OCI-LY1 (cell line): ENCODE results near the gene SAMD3.

Experiments used
- H2AFZ ChIP-seq: fragments of 200-600 bp; sonication (generic), shearing (Covaris generic); 2 replicates; pipeline ENCODE4 v1.6.0; 2014; ENCODE audit warnings: antibody characterized with exemption, mild to moderate bottlenecking, low read length
- H3F3A ChIP-seq: fragments of 200-600 bp; sonication (generic), shearing (Covaris generic); 2 replicates; pipeline ENCODE4 v1.6.0; 2014; ENCODE audit warnings: mild to moderate bottlenecking, antibody characterized with exemption, low read length, moderate library complexity; ENCODE audit not compliant: insufficient read depth
- H3K27ac ChIP-seq: fragments of 200-600 bp; sonication (generic); 2 replicates; pipeline ENCODE4 v1.5.1; 2014; ENCODE audit warnings: low read length, mixed run types, mild to moderate bottlenecking, low read depth; ENCODE audit not compliant: poor library complexity, severe bottlenecking
- H3K27me3 ChIP-seq: fragments of 200-600 bp; sonication (generic); 2 replicates; pipeline ENCODE4 v1.6.0; 2014; ENCODE audit warnings: antibody characterized with exemption, mild to moderate bottlenecking, low read length, moderate library complexity; ENCODE audit not compliant: insufficient read depth
- H3K36me3 ChIP-seq: fragments of 200-600 bp; sonication (generic); 2 replicates; pipeline ENCODE4 v1.6.1; 2014; ENCODE audit warnings: mild to moderate bottlenecking, antibody characterized with exemption, low read length, moderate library complexity, mixed read lengths; ENCODE audit not compliant: insufficient read depth
- H3K4me1 ChIP-seq: fragments of 200-600 bp; sonication (generic); 2 replicates; pipeline ENCODE4 v1.5.1; 2014; ENCODE audit warnings: mild to moderate bottlenecking, low read length, moderate library complexity; ENCODE audit not compliant: insufficient read depth, severe bottlenecking
- H3K4me2 ChIP-seq: fragments of 200-600 bp; sonication (generic), shearing (Covaris generic); 2 replicates; pipeline ENCODE4 v1.6.1; 2014; ENCODE audit warnings: low read length
- H3K4me3 ChIP-seq: fragments of 200-600 bp; sonication (generic); 2 replicates; pipeline ENCODE4 v1.5.1; 2014; ENCODE audit warnings: low read length, low read depth, mild to moderate bottlenecking, mixed read lengths; ENCODE audit not compliant: poor library complexity, severe bottlenecking
- H3K79me2 ChIP-seq: fragments of 200-600 bp; shearing (Covaris generic); 2 replicates; pipeline ENCODE4 v1.6.1; 2016; ENCODE audit warnings: mixed run types, low read length, mixed read lengths; ENCODE audit not compliant: insufficient read depth
- H3K9ac ChIP-seq: fragments of 200-600 bp; sonication (generic), shearing (Covaris generic); 2 replicates; pipeline ENCODE4 v1.6.1; 2014; ENCODE audit warnings: mild to moderate bottlenecking, low read length, mixed read lengths
- H3K9me2 ChIP-seq: fragments of 200-600 bp; sonication (generic), shearing (Covaris generic); 2 replicates; pipeline ENCODE4 v1.6.1; 2014; ENCODE audit warnings: low read depth, mild to moderate bottlenecking, low read length, mixed read lengths
- H3K9me3 ChIP-seq: fragments of 200-600 bp; shearing (Covaris generic); 2 replicates; pipeline ENCODE4 v1.6.1; 2014; ENCODE audit warnings: low read length, mixed read lengths
- H4K20me1 ChIP-seq: fragments of 200-600 bp; sonication (generic), shearing (Covaris generic); 2 replicates; pipeline ENCODE4 v1.6.0; 2016; ENCODE audit warnings: mild to moderate bottlenecking, low read length; ENCODE audit not compliant: insufficient read depth
- CTCF ChIP-seq: fragments of 200-600 bp; sonication (generic), shearing (Covaris generic); IDR thresholded peaks from 2 replicates; pipeline ENCODE4 v1.5.1; 2017; ENCODE audit warnings: mild to moderate bottlenecking, antibody characterized with exemption, low read length, moderate library complexity, mixed read lengths
- EZH2 ChIP-seq: fragments of 200-600 bp; sonication (generic), shearing (Covaris generic); IDR thresholded peaks from 2 replicates; pipeline ENCODE4 v1.8.0; 2017; ENCODE audit warnings: borderline replicate concordance, mixed run types, mild to moderate bottlenecking, antibody characterized with exemption, low read length, moderate library complexity, mixed read lengths

SAMD3 gene

GRCh38 chr6:130158548-130158947 lies 64.2 kb downstream of the SAMD3 start:
- Histone ChIP-seq H4K20me1 (no peaks in the 10 kb centered on the region), H3K79me2 (no peaks in the 10 kb centered on the region), H3K27me3 (no peaks in the 10 kb centered on the region), H3K27ac (no peak overlapping the region), H3F3A (no peaks in the 10 kb centered on the region), H3K4me3 (no peak overlapping the region), H3K4me1 (no peaks in the 10 kb centered on the region), H3K9me2 (no peaks in the 10 kb centered on the region), H2AFZ (no peak overlapping the region), H3K36me3 (no peaks in the 10 kb centered on the region), H3K9me3 (peaks cover 2% of the 10 kb centered on the region; the same call in 1 of the 2 replicates), H3K9ac (no peak overlapping the region), H3K4me2 (no peak overlapping the region)
- TF ChIP-seq CTCF, result no peak
- TF ChIP-seq EZH2, result no peak

GRCh38 chr6:130158056-130158455 lies 64.7 kb downstream of the SAMD3 start:
- Histone ChIP-seq H3K9ac (no peak overlapping the region), H2AFZ (no peak overlapping the region), H3K9me2 (no peaks in the 10 kb centered on the region), H3K36me3 (no peaks in the 10 kb centered on the region), H3K4me2 (no peak overlapping the region), H3K79me2 (no peaks in the 10 kb centered on the region), H3K9me3 (peaks cover 2% of the 10 kb centered on the region; the same call in 1 of the 2 replicates), H3F3A (no peaks in the 10 kb centered on the region), H3K4me1 (no peaks in the 10 kb centered on the region), H4K20me1 (no peaks in the 10 kb centered on the region), H3K27me3 (no peaks in the 10 kb centered on the region), H3K4me3 (no peak overlapping the region), H3K27ac (no peak overlapping the region)
- TF ChIP-seq CTCF (no peak), EZH2 (no peak)

- H2AFZ ChIP-seq, result no peak overlapping the region
- no peaks in the 10 kb centered on the region for H3K36me3 ChIP-seq
- no peaks in the 10 kb centered on the region for H3K4me1 ChIP-seq
- no peaks in the 10 kb centered on the region for H3F3A ChIP-seq
- no peaks in the 10 kb centered on the region for H3K79me2 ChIP-seq
- H3K9me3 ChIP-seq, result peaks cover 2% of the 10 kb centered on the region; the same call in 1 of the 2 replicates
- no peak overlapping the region for H3K27ac ChIP-seq
- no peak overlapping the region for H3K4me2 ChIP-seq
- TF ChIP-seq CTCF (no peak), EZH2 (no peak)
- no peaks in the 10 kb centered on the region for H3K27me3 ChIP-seq
- H3K9ac ChIP-seq, result no peak overlapping the region
- no peaks in the 10 kb centered on the region for H3K9me2 ChIP-seq
- no peak overlapping the region for H3K4me3 ChIP-seq
- H4K20me1 ChIP-seq, result no peaks in the 10 kb centered on the region
These were observed 65.8 kb downstream of the SAMD3 start for GRCh38 chr6:130156908-130157307.
